NCI-H2029 (cell line): ENCODE measurements around the gene MRPL37.
"Not testable (repeated sequence)": the region's sequence is repeated elsewhere in the genome, so short reads cannot be mapped to it uniquely, and the experiment has no call there.

Experiments used
- DNase-seq: peaks from one replicate; lab custom pipeline; 2025; lab: John Stamatoyannopoulos, UW

The MRPL37 gene

GRCh38 chr1:54172614-54173599 lies 27.1 kb upstream of the MRPL37 start:
- no peak for DNase-seq

- DNase-seq = no peak
These were observed 26.3 kb upstream of the MRPL37 start for GRCh38 chr1:54173681-54174080.

- no peak for DNase-seq
These were observed 25.9 kb upstream of the MRPL37 start for GRCh38 chr1:54174106-54174505.

- DNase-seq = no peak
These were observed 23.2 kb upstream of the MRPL37 start for GRCh38 chr1:54176621-54177327.

- no peak for DNase-seq
These were observed 22.2 kb upstream of the MRPL37 start for GRCh38 chr1:54177726-54178125.

GRCh38 chr1:54178296-54179070 lies 21.5 kb upstream of the MRPL37 start:
- DNase-seq = no peak

- no peak for DNase-seq
These were observed 19.1 kb upstream of the MRPL37 start for GRCh38 chr1:54180701-54181360.

GRCh38 chr1:54186056-54186455 lies 13.9 kb upstream of the MRPL37 start:
- DNase-seq = no peak

GRCh38 chr1:54188291-54188690 lies 11.7 kb upstream of the MRPL37 start:
- DNase-seq = no peak

- no peak for DNase-seq
These were observed 9.4 kb upstream of the MRPL37 start for GRCh38 chr1:54190526-54190925.

- DNase-seq = no peak
These were observed 8.4 kb upstream of the MRPL37 start for GRCh38 chr1:54191525-54191924.

- DNase-seq = no peak
These were observed 6.5 kb upstream of the MRPL37 start for GRCh38 chr1:54193453-54193852.

GRCh38 chr1:54199151-54199764 lies 709 bp upstream of the MRPL37 start:
- DNase-seq = no peak

GRCh38 chr1:54200519-54200997 lies 591 bp downstream of the MRPL37 start:
- no peak for DNase-seq

- no peak for DNase-seq
These were observed 4.2 kb downstream of the MRPL37 start for GRCh38 chr1:54204199-54204598.

GRCh38 chr1:54207287-54207686 lies 7.3 kb downstream of the MRPL37 start:
- no peak for DNase-seq

- DNase-seq = not testable (repeated sequence)
These were observed 7.9 kb downstream of the MRPL37 start for GRCh38 chr1:54207896-54208295.

GRCh38 chr1:54212872-54213271 lies 12.9 kb downstream of the MRPL37 start:
- DNase-seq = no peak

- no peak for DNase-seq
These were observed 15.6 kb downstream of the MRPL37 start for GRCh38 chr1:54215523-54215922.

GRCh38 chr1:54218883-54219687 lies 19.1 kb downstream of the MRPL37 start:
- DNase-seq = no peak

- DNase-seq = no peak
These were observed 19.7 kb downstream of the MRPL37 start for GRCh38 chr1:54219688-54220003.
